NCI-H748 treated with DMSO at 0.1 percent for 48 hours (cell line): ENCODE data around the gene RXYLT1.
A peak's percentile ranks its signal among the peaks of the same experiment; 100 is the strongest.
"Not testable (repeated sequence)": the region's sequence is repeated elsewhere in the genome, so short reads cannot be mapped to it uniquely, and the experiment has no call there.

ENCODE experiments used
- DNase-seq: peaks from one replicate; lab custom pipeline; 2025; lab: John Stamatoyannopoulos, UW

The RXYLT1 gene

GRCh38 chr12:63802012-63802608 is 22.4 kb downstream of the RXYLT1 start:
- peak; percentile 44 for DNase-seq

DNA sequence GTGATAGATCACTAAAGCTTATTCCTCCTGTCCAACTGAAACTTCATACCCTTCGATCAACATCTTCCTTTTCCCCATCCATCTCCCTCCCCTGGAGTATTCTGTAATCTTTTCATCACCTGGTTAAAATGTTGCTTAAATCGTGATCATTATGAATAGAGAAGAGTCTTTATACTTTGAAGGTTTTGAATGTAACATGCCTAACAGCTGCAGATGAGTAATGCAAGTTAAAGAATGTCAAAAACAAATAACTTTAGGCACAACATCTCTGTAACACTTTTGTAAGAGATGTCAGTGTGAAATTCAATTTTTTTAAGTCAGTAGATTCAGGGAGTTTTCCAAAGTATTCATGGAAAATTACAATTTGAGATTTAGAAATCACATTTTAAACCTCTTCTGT is 25.0 kb downstream of the RXYLT1 start:
- no peak for DNase-seq

GRCh38 chr12:63805704-63806672 is 26.3 kb downstream of the RXYLT1 start:
- DNase-seq = peak; percentile 91

DNA sequence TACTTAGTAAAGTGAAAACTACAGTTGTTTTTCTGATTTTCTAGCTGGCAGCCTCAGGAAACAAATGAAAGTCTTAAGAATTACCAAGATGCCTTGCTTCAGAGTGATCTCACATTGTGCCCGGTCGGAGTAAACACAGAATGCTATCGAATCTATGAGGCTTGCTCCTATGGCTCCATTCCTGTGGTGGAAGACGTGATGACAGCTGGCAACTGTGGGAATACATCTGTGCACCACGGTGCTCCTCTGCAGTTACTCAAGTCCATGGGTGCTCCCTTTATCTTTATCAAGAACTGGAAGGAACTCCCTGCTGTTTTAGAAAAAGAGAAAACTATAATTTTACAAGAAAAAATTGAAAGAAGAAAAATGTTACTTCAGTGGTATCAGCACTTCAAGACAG is 28.9 kb downstream of the RXYLT1 start:
- DNase-seq = no peak

DNA sequence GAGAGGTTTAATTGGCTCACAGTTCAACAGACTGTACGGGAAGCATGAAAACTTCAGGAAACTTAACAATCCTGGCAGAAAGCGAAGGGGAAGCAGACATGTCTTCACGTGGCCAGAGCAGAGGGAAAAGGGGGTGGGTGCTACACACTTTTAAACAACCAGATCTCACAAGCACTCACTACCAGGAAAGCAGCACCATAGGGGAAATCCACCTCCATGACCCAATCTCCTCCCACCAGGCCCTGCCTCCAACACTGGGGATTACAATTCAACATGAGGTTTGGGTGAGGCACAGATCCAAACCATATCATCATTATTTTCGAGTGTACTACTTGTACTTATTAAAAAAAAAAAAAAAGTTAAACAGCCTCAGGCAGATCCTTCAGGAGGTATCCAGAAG is 29.9 kb downstream of the RXYLT1 start:
- no peak for DNase-seq

DNA sequence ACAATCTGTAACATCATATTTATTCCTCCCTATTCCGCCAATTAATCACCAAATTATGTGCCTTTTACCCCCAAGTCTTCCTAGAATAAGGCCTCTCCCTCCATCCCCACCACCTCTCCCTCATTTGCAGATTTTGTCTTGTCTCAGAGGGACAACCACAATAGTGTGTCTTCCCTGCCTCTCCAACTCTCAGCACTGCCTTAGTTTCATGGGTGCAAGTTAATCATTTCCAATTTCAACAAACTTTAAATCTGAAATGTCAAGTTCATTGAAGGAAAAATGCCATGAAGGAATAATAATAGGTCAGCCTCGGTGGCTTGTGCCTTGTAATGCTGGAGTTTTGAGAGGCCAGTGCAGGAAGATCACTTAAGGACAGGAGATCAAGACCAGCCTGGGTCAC is 31.6 kb downstream of the RXYLT1 start:
- DNase-seq = no peak

DNA sequence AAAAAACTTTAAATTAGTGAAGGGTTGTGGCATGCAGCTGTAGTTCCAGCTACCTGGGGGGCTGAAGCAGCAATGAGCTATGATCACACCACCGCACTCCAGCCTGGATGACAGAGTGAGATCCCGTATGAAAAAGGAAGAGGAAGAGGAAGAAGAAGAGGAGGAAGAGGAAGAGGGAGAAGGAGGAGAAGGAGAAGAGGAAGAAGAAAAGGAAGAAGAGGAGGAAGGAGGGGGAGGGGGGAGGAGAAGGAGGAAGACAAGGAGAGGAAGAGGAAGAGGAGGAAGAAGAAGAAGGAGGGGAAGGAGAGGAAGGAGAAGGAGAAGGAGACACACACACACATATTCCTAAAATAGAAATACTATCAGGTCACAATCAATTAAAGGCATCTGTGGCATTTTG is 32.0 kb downstream of the RXYLT1 start:
- no peak for DNase-seq

GRCh38 chr12:63814146-63814772 is 34.5 kb downstream of the RXYLT1 start:
- DNase-seq = peak; percentile 14

GRCh38 chr12:63815482-63815852 is 35.8 kb downstream of the RXYLT1 start:
- DNase-seq = no peak

GRCh38 chr12:63816031-63816430 is 36.3 kb downstream of the RXYLT1 start:
- no peak for DNase-seq

GRCh38 chr12:63820427-63820826 is 40.7 kb downstream of the RXYLT1 start:
- no peak for DNase-seq

DNA sequence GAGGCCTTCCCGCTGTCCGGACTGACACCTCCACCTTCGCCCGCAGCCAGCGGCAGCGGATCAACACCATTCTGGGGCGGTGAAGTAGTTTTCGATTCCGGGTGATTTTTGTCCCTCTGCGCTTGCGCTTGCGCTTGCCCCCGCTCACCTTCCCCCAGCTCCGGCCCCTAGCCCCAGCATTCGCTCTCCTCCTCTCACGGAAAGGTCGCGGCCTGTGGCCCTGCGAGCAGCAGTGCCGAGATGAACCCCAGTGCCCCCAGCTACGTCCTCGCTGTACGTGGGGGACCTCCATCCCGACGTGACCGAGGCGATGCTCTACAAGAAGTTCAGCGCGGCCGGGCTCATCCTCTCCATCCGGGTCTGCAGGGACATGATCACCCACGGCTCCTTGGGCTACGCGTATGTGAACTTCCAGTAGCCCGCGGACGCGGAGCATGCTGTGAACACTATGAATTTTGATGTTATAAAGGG is 42.1 kb downstream of the RXYLT1 start:
- no peak for DNase-seq

DNA sequence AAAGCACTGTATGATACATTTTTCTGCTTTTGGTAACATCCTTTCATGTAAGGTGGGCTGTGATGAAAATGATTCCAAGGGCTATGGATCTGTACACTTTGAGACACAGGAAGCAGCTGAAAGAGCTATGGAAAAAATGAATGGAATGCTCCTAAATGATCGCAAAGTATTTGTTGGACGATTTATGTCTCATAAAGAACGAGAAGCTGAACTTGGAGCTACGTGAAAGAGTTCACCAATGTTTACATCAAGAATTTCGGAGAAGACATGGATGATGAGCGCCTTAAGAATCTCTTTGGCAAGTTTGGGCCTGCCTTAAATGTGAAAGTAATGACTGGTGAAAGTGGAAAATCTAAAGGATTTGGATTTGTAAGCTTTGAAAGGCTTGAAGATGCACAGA is 42.6 kb downstream of the RXYLT1 start:
- no peak for DNase-seq

DNA sequence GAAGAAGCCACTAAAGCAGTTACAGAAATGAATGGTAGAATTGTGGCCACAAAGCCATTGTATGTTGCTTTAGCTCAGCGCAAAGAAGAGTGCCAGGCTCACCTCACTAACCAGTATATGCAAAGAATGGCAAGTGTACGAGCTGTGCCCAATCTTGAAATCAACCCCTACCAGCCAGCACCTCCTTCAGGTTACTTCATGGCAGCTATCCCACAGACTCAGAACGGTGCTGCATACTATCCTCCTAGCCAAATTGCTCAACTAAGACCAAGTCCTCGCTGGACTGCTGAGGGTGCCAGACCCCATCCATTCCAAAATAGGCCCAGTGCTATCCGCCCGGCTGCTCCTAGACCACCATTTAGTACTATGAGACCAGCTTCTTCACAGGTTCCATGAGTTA is 43.3 kb downstream of the RXYLT1 start:
- no peak for DNase-seq

- DNase-seq = peak; percentile 52
These were observed 46.4 kb downstream of the RXYLT1 start for GRCh38 chr12:63826006-63826585.

DNA sequence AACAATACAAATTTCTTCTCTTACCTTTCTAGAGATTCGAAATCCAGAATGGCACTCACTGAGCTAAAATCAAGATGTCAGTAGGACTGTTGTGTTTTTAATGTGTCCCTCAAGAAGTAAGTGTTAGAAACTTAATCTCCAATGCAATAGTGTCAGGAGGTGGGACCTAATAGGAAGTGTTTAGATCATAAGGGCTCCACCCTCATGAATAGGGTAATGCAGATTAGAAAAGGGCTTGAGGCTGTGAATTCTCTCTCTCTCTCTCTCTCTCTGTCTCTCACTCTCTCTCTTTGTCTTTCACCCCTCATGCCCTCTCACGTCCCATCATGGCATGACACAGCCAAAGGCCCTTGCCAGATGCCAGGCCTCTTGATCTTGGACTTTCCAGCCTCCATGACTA is 49.2 kb downstream of the RXYLT1 start:
- DNase-seq = no peak

DNA sequence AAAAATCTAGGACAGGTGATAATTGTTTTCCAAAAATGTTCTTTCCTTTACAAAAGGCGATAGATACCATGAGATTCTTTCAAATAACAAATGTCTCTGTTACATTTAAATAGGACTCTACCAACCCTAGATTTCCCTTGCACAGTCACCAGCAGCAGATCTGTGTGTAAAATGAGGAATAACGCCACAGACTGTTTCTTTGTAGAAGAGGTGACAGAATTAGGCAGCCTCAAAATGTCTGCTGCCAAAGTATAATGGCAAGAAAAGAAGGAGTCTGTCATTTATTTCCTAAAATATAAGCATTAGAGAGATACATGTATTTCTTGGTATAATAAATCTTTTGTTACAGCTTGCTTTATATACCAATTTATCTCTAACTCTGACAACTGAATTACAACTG is 56.3 kb downstream of the RXYLT1 start:
- no peak for DNase-seq

DNA sequence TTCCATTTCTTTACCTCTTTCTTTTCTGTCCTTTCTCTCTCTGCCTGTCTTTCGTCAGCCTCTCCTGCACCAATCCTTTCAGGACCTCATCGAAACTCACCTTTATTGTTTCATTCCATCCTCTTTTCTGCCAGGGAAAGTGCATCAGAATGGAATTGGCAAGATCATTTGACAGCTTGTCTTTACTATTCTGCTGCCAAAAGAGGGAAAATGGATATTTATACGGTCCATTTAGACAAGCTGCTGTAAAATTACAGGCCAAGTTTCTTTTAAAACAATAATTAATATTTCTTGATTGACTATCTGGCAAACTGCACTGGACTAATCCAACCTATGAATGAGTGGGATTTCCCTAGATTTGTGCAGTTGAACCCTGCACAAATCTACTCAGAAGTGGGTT is 57.2 kb downstream of the RXYLT1 start:
- DNase-seq = no peak

DNA sequence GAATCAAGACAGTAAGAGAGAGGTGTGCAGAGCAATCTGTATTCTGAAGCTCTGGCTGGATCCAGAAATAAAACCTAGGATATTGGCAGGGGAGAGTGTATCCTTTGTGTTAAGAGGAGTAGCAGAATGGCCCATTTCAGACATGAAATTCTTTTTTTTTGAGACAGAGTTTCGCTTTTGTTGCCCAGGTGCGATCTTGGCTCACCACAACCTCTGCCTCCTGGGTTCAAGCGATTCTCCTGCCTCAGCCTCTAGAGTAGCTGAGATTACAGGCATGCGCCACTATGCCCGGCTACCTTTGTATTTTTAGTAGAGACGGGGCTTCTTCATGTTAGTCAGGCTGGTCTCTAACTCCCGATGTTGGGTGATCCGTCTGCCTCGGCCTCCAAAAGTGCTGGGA is 58.7 kb downstream of the RXYLT1 start:
- DNase-seq = no peak

GRCh38 chr12:63841011-63841410 is 61.3 kb downstream of the RXYLT1 start:
- DNase-seq = no peak

GRCh38 chr12:63841571-63841970 is 61.9 kb downstream of the RXYLT1 start:
- no peak for DNase-seq

- not testable (repeated sequence) for DNase-seq
These were observed 63.0 kb downstream of the RXYLT1 start for GRCh38 chr12:63842750-63843149.
